Measurements from ENCODE around the gene NT5DC3.

NT5DC3 gene

DNA sequence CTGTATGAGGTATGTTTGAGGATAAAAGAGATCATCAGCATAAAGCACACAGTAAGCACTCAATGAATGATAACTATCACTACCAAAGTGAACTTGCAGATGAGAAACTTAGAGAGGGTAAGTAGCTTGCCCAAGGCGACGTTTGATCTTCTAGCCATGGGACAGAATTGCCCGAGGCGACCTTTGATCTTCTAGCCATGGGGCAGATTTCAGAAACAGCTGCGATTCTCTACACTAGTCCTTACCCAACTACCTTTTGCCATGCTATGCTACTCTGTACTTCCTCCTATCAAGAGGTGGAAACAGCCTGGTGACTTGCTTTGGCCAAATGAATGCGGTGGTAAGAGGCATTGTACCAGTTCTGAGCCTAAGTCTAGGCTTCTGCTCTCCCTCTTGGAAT, 23.7 kb upstream of the NT5DC3 start:
- Histone ChIP-seq H3K4me1 (ENCODE audit: control insufficient read depth in 1 of 2, insufficient read depth in 1 of 2, low read depth in 1 of 2, low read length in 1 of 2) (no peaks in the 10 kb centered on the region), H3K27me3 (no peaks in the 10 kb centered on the region), H3K27ac (no peak overlapping the region), H3K9me3 (no peaks in the 10 kb centered on the region), H3K36me3 (no peaks in the 10 kb centered on the region), H3K4me3 (ENCODE audit: low read depth in 1 of 2, low read length in 1 of 2) (no peak overlapping the region)
- TF ChIP-seq, protein P1, sequence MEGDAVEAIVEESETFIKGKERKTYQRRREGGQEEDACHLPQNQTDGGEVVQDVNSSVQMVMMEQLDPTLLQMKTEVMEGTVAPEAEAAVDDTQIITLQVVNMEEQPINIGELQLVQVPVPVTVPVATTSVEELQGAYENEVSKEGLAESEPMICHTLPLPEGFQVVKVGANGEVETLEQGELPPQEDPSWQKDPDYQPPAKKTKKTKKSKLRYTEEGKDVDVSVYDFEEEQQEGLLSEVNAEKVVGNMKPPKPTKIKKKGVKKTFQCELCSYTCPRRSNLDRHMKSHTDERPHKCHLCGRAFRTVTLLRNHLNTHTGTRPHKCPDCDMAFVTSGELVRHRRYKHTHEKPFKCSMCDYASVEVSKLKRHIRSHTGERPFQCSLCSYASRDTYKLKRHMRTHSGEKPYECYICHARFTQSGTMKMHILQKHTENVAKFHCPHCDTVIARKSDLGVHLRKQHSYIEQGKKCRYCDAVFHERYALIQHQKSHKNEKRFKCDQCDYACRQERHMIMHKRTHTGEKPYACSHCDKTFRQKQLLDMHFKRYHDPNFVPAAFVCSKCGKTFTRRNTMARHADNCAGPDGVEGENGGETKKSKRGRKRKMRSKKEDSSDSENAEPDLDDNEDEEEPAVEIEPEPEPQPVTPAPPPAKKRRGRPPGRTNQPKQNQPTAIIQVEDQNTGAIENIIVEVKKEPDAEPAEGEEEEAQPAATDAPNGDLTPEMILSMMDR (IDR thresholded peaks at IDR 0.05): no peak

DNA sequence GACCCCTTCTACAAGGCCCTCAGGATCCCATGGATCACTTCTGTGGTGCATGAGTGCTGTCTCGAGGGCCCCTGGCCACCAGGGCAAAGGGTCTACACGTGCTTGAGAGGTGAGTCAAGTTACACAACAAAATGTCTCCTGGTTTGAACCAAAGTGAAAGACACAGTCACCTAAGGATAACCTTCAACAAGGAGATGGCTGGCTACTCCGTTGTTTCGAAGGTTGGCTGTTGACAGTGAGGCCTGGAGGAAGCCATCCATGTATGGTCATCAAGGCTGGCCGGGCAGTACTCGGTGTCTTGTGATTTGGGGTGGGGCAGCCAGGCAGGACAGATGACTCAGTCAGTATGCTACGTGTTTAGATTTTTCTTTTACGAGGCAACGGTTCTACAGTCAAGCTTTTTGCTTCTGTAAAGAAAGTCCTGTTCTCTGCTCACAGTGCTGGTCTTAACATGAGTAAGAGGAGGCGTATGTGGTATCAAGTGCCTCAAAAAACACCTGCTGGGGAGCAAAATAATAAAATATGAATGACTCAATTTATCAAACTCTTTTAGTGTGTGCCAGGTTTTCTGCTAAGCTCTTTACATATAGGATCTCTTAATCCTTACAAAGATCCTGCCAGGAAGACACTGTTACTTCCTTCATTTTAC, 18.0 kb upstream of the NT5DC3 start:
- TF ChIP-seq, protein P1 (IDR thresholded peaks at IDR 0.05): no peak
- Histone ChIP-seq H3K36me3 (no peaks in the 10 kb centered on the region), H3K27me3 (no peaks in the 10 kb centered on the region), H3K4me3 (ENCODE audit: low read depth in 1 of 2, low read length in 1 of 2) (no peak overlapping the region), H3K4me1 (ENCODE audit: control insufficient read depth in 1 of 2, insufficient read depth in 1 of 2, low read depth in 1 of 2, low read length in 1 of 2) (no peaks in the 10 kb centered on the region), H3K27ac (no peak overlapping the region), H3K9me3 (no peaks in the 10 kb centered on the region)

GRCh38 chr12:103858335-103858734, 17.3 kb upstream of the NT5DC3 start:
- H3K27ac ChIP-seq: no peak overlapping the region
- no peaks in the 10 kb centered on the region for H3K36me3 ChIP-seq
- TF ChIP-seq, protein P1 (IDR thresholded peaks at IDR 0.05): no peak
- H3K4me3 ChIP-seq (ENCODE audit: low read depth in 1 of 2, low read length in 1 of 2): no peak overlapping the region
- H3K4me1 ChIP-seq (ENCODE audit: control insufficient read depth in 1 of 2, insufficient read depth in 1 of 2, low read depth in 1 of 2, low read length in 1 of 2): no peaks in the 10 kb centered on the region
- no peaks in the 10 kb centered on the region for H3K9me3 ChIP-seq
- no peaks in the 10 kb centered on the region for H3K27me3 ChIP-seq

DNA sequence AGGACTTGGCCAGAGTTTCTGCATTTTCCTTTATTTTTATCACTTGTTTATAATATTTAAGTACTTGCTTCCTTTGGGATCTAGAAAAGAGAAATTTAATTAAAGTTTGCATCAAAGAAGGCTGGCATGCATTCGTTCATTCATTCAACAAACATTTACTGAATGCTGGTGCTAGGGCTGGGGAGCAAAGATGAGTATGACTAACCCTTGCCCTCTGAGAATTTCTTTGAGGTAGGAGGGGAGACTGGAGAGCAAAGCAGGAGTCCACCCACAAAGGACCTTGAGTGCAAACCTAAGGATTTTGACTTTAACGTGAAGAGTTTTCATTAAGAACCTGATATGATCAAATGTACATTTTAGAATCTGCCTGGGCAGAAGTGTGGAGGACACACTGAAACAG, 16.1 kb upstream of the NT5DC3 start:
- no peak overlapping the region for H3K4me3 ChIP-seq (ENCODE audit: low read depth in 1 of 2, low read length in 1 of 2)
- H3K9me3 ChIP-seq: no peaks in the 10 kb centered on the region
- H3K4me1 ChIP-seq (ENCODE audit: control insufficient read depth in 1 of 2, insufficient read depth in 1 of 2, low read depth in 1 of 2, low read length in 1 of 2): no peaks in the 10 kb centered on the region
- H3K36me3 ChIP-seq: no peaks in the 10 kb centered on the region
- TF ChIP-seq, protein P1 (IDR thresholded peaks at IDR 0.05): no peak
- H3K27me3 ChIP-seq: no peaks in the 10 kb centered on the region
- no peak overlapping the region for H3K27ac ChIP-seq

GRCh38 chr12:103855896-103856657, 15.0 kb upstream of the NT5DC3 start:
- H3K36me3 ChIP-seq: no peaks in the 10 kb centered on the region
- H3K9me3 ChIP-seq: no peaks in the 10 kb centered on the region
- no peaks in the 10 kb centered on the region for H3K27me3 ChIP-seq
- no peak overlapping the region for H3K27ac ChIP-seq
- H3K4me3 ChIP-seq (ENCODE audit: low read depth in 1 of 2, low read length in 1 of 2): no peak overlapping the region
- H3K4me1 ChIP-seq (ENCODE audit: control insufficient read depth in 1 of 2, insufficient read depth in 1 of 2, low read depth in 1 of 2, low read length in 1 of 2): no peaks in the 10 kb centered on the region
- TF ChIP-seq, protein P1 (IDR thresholded peaks at IDR 0.05): no peak
